MM.1S (cell line): Measurements from ENCODE around the gene IRAK3.

Source experiments
- EZH2 ChIP-seq: fragments of 300-600 bp; sonication (generic); optimal IDR thresholded peaks from 2 replicates; pipeline ENCODE3; 2017; ENCODE audit warnings: low read depth, mild to moderate bottlenecking, antibody characterized with exemption, low read length, mixed read lengths
- EZH2phosphoT487 ChIP-seq: fragments of 300-600 bp; sonication (generic); IDR thresholded peaks from 2 replicates; pipeline ENCODE4 v1.6.1; 2018; ENCODE audit warnings: antibody characterized with exemption, low read length
- TF ChIP-seq, protein P1 (sequence below): fragments of 300-600 bp; sonication (generic); IDR thresholded peaks from 2 replicates; pipeline ENCODE4 v1.5.1; 2016; ENCODE audit warnings: antibody characterized with exemption, low read length, mixed read lengths

DNA sequence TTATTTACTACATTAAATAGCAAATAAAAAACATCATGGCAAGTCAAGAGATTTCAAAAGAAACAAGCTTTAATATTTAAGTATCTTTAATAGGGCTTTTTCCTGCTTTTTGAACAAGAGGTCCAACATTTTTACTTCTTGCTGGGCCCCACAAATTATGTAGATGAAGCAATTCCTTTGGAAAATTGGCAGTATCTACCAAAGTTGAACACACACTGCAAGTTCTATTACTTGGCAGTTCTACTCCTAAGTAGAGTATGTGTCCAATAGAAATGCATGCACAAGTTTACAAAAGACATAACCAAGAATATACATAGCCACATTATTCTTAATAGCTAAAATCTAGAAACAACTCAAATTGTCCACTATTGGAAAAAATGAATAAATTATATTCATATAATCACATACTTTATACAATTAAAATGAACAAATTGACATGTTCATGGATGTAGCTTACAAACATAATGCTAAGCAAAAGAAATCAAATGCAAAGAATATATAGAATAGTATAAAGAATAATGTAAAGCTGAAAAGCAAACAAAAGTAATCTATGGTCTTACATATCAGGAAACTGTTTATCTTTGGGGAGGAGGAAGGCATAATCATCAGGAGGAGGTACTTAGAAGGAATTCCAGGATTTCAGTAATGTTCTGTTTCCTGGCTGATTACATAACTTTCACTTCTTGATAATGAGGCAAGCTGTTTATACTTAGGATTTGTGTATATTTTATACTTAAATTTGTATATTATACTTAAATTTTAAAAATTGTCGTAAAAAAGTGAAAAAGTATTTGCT lies 12.7 kb upstream of the IRAK3 start:
- TF ChIP-seq, protein P1, sequence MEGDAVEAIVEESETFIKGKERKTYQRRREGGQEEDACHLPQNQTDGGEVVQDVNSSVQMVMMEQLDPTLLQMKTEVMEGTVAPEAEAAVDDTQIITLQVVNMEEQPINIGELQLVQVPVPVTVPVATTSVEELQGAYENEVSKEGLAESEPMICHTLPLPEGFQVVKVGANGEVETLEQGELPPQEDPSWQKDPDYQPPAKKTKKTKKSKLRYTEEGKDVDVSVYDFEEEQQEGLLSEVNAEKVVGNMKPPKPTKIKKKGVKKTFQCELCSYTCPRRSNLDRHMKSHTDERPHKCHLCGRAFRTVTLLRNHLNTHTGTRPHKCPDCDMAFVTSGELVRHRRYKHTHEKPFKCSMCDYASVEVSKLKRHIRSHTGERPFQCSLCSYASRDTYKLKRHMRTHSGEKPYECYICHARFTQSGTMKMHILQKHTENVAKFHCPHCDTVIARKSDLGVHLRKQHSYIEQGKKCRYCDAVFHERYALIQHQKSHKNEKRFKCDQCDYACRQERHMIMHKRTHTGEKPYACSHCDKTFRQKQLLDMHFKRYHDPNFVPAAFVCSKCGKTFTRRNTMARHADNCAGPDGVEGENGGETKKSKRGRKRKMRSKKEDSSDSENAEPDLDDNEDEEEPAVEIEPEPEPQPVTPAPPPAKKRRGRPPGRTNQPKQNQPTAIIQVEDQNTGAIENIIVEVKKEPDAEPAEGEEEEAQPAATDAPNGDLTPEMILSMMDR, result no peak
- no peak for TF ChIP-seq EZH2
- no peak for TF ChIP-seq EZH2phosphoT487
